ENCODE results near the gene EIF4G1. TPM values are rescaled to one million over a fixed set of nuclear protein-coding genes. Genes with fewer than 3 reads are reported as not detected.

EIF4G1 gene
- total RNA-seq, 1 donor: 245 TPM

GRCh38 chr3:184315543-184315867 is 1.1 kb downstream of the EIF4G1 start:
- Histone ChIP-seq H3K9me3 (ENCODE audit: low read depth, low read length) (no peaks in the 10 kb centered on the region), H3K4me1 (ENCODE audit: insufficient read depth, low read length) (peaks cover 34% of the 10 kb centered on the region), H3K79me2 (ENCODE audit: insufficient read depth, low read length) (peaks cover 52% of the 10 kb centered on the region), H3K27me3 (ENCODE audit: insufficient read depth, low read length) (no peaks in the 10 kb centered on the region), H3K4me2 (ENCODE audit: insufficient read depth, low read length) (peak overlapping the region; percentile 98), H2AFZ (ENCODE audit: low read length) (no peak overlapping the region), H4K20me1 (ENCODE audit: insufficient read depth, low read length) (peaks cover 49% of the 10 kb centered on the region), H3K36me3 (ENCODE audit: insufficient read depth, low read length) (peaks cover 32% of the 10 kb centered on the region), H3K4me3 (ENCODE audit: insufficient read depth, low read length) (peak overlapping the region; percentile 97), H3K27ac (ENCODE audit: low read depth, low read length) (peak overlapping the region; percentile 90)
- peak; percentile 71 for DNase-seq (ENCODE audit: insufficient read length, low spot score, missing footprints)
- TF ChIP-seq CTCF (IDR thresholded peaks at IDR 0.05; ENCODE audit: extremely low read depth, low read depth, low read length): no peak

GRCh38 chr3:184315871-184316661 is 1.7 kb downstream of the EIF4G1 start:
- H3K27me3 ChIP-seq (ENCODE audit: insufficient read depth, low read length): no peaks in the 10 kb centered on the region
- peaks cover 57% of the 10 kb centered on the region for H3K79me2 ChIP-seq (ENCODE audit: insufficient read depth, low read length)
- H3K36me3 ChIP-seq (ENCODE audit: insufficient read depth, low read length): peaks cover 37% of the 10 kb centered on the region
- peak overlapping the region; percentile 98 for H3K4me2 ChIP-seq (ENCODE audit: insufficient read depth, low read length)
- peaks cover 38% of the 10 kb centered on the region for H3K4me1 ChIP-seq (ENCODE audit: insufficient read depth, low read length)
- TF ChIP-seq CTCF (IDR thresholded peaks at IDR 0.05; ENCODE audit: extremely low read depth, low read depth, low read length): no peak
- peaks cover 54% of the 10 kb centered on the region for H4K20me1 ChIP-seq (ENCODE audit: insufficient read depth, low read length)
- no peaks in the 10 kb centered on the region for H3K9me3 ChIP-seq (ENCODE audit: low read depth, low read length)
- peak overlapping the region; percentile 97 for H3K4me3 ChIP-seq (ENCODE audit: insufficient read depth, low read length)
- no peak overlapping the region for H2AFZ ChIP-seq (ENCODE audit: low read length)
- DNase-seq (ENCODE audit: insufficient read length, low spot score, missing footprints): peak; percentile 85
- peak overlapping the region; percentile 68 for H3K27ac ChIP-seq (ENCODE audit: low read depth, low read length)

GRCh38 chr3:184316792-184317191 is 2.4 kb downstream of the EIF4G1 start:
- no peaks in the 10 kb centered on the region for H3K9me3 ChIP-seq (ENCODE audit: low read depth, low read length)

More at GRCh38 chr3:184316792-184317191, 2.4 kb downstream of the EIF4G1 start:
- Histone ChIP-seq H2AFZ (ENCODE audit: low read length) (no peak overlapping the region), H3K27ac (ENCODE audit: low read depth, low read length) (peak overlapping the region; percentile 68), H3K27me3 (ENCODE audit: insufficient read depth, low read length) (no peaks in the 10 kb centered on the region), H3K36me3 (ENCODE audit: insufficient read depth, low read length) (peaks cover 45% of the 10 kb centered on the region), H3K4me3 (ENCODE audit: insufficient read depth, low read length) (peak overlapping the region; percentile 97), H3K79me2 (ENCODE audit: insufficient read depth, low read length) (peaks cover 65% of the 10 kb centered on the region), H3K4me1 (ENCODE audit: insufficient read depth, low read length) (peaks cover 38% of the 10 kb centered on the region), H3K4me2 (ENCODE audit: insufficient read depth, low read length) (peak overlapping the region; percentile 98), H4K20me1 (ENCODE audit: insufficient read depth, low read length) (peaks cover 62% of the 10 kb centered on the region)
- TF ChIP-seq CTCF (IDR thresholded peaks at IDR 0.05; ENCODE audit: extremely low read depth, low read depth, low read length): no peak
- peak; percentile 85 for DNase-seq (ENCODE audit: insufficient read length, low spot score, missing footprints)

Data from osteoblast (primary cell).